PFSK-1 (cell line): ENCODE data around the gene ERBB4.

Experiments used
- POLR2AphosphoS5 ChIP-seq: IDR thresholded peaks from 2 replicates; pipeline ENCODE4 v1.6.1; 2012; ENCODE audit warnings: low read depth, mild to moderate bottlenecking, control low read depth, low read length, moderate library complexity
- REST ChIP-seq, 2 experiments: IDR thresholded peaks; 2 replicates each; pipeline versions ENCODE4 v1.6.1 to v1.8.0; 2011 to 2012; ENCODE audit warnings: low read depth in 2 of 2, low read length in 2 of 2, control low read depth in 1 of 2, inconsistent platforms in 1 of 2, mild to moderate bottlenecking in 1 of 2, moderate library complexity in 1 of 2; ENCODE audit not compliant: insufficient read depth in 1 of 2
- SIN3A ChIP-seq: IDR thresholded peaks from 2 replicates; pipeline ENCODE4 v1.6.1; 2012; ENCODE audit warnings: mild to moderate bottlenecking, low read length, moderate library complexity, borderline replicate concordance; ENCODE audit not compliant: insufficient read depth
- TAF1 ChIP-seq: IDR thresholded peaks from 2 replicates; pipeline ENCODE4 v1.6.1; 2012; ENCODE audit warnings: low read length, control low read depth, borderline replicate concordance; ENCODE audit not compliant: insufficient read depth

DNA sequence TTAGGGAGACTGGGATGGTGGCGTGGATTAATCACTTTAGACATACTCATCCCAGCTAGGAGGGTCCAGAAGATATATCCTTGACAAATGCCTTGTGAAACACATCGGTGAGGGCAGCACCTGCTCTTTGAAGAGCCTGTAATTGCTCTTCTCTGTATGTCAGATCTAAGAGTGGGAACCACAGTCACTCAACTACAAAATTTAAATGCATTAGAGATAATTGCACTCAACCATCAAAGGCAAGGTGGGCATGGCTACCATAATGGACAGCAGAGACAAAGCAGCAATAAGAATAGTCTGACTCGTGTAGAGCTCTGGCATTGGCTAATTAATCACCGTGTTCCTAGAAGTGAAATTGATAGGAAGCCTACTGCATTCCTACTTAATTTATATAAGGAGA, 96.8 kb downstream of the ERBB4 start:
- TF ChIP-seq SIN3A (no peak), TAF1 (no peak), POLR2AphosphoS5 (no peak), REST (IDR thresholded peaks at IDR 0.05; ENCODE audit: insufficient read depth in 1 of 2, low read depth in 2 of 2, low read length in 2 of 2) (no peak)
